Psoas muscle (tissue), 8 donors: ENCODE data around the gene SSTR3. TPM values are rescaled to one million over a fixed set of nuclear protein-coding genes. Genes with fewer than 3 reads are reported as not detected.

Experiments
- ATAC-seq, 4 donors: fragments of 200-7000 bp; cut with Tn5 transposase; one replicate each; pipeline ENCODE4 v1.9.1; 2020; ENCODE audit warnings: moderate library complexity in 3 of 4, mild to moderate bottlenecking in 2 of 4
- DNase-seq, 2 donors: peaks; one replicate each; pipeline ENCODE4 v3.0.0-alpha.2; 2020
- H3K27ac ChIP-seq: fragments of 200-600 bp; one replicate; pipeline ENCODE4 v1.8.0; 2022
- H3K27me3 ChIP-seq, 3 donors: fragments of 200-600 bp in 1 of 3; one replicate each; pipeline versions ENCODE4 v1.6.1 to v1.8.0; 2013 to 2022; ENCODE audit warnings: low read length in 2 of 3, mild to moderate bottlenecking in 2 of 3, moderate library complexity in 1 of 3; ENCODE audit not compliant: insufficient read depth in 3 of 3
- H3K36me3 ChIP-seq, 2 donors: fragments of 200-600 bp in 1 of 2; one replicate each; pipeline versions ENCODE4 v1.6.1 to v1.8.0; 2013 to 2022; ENCODE audit warnings: low read depth in 1 of 2, mild to moderate bottlenecking in 1 of 2, moderate library complexity in 1 of 2; ENCODE audit not compliant: insufficient read depth in 1 of 2
- H3K4me1 ChIP-seq: fragments of 200-600 bp; one replicate; pipeline ENCODE4 v1.8.0; 2022
- H3K4me3 ChIP-seq: fragments of 200-600 bp; one replicate; pipeline ENCODE4 v1.8.0; 2022; ENCODE audit warnings: mild to moderate bottlenecking
- H3K9me3 ChIP-seq: fragments of 200-600 bp; one replicate; pipeline ENCODE4 v1.8.0; 2022
- CTCF ChIP-seq: fragments of 200-600 bp; IDR thresholded peaks from one replicate; pipeline ENCODE4 v1.8.0; 2022; ENCODE audit warnings: antibody characterized with exemption
- WGBS, 3 donors: extraction: QIAGEN DNeasy Blood & Tissue Kit; methylation state at CpG; one replicate each; pipeline versions ENCODE4 v1.1.6 to v1.1.7; 2013; 5-methylcytosine and 5-hydroxymethylcytosine counted together
- intact Hi-C, 2 donors: fragments of 100-400 bp; cut with DNase I; formaldehyde crosslinking; loops; one replicate each; pipeline versions ENCODE4 v1.11.0 to v1.14.2; 2022
- polyA plus RNA-seq, 3 donors: library from polyadenylated mRNA; stranded (reverse); fragments of 200-250 nt; gene quantifications; one replicate each; pipeline ENCODE4 v1.2.3, GENCODE V29; 2013
- total RNA-seq, 4 donors: library from RNA; stranded (reverse); fragmentation: NEBNext Ultra II Directional in 2 of 4; extraction: Animal tissue kit (Norgen Biotek cat#: 25700) in 2 of 4; gene quantifications; one replicate each; pipeline versions ENCODE4 v1.2.1 to v1.2.4, GENCODE V29; 2021 to 2023
- donor health status: healthy with polysubstance abuse.
- donor health status: DM: no; HTN: no; CAD: no; lungs with moderate emphysema.
- donor health status: Bipolar disorder and iron deficiency.
- donor health status: healthy.
- donor health status: DM: yes; HTN: yes; CAD: no.
- donor health status: DM: no; HTN: no; CAD: no.
- donor health status: DM: no; HTN: no; CAD: no.
- donor health status: DM: yes; HTN: yes; CAD: no.

Gene SSTR3
- total and polyA plus RNA-seq, 7 donors = 0.01 TPM; not detected in 6

GRCh38 chr22:37192741-37193140 is 19.5 kb downstream of the SSTR3 start:
- intact Hi-C loops = no loop called here
- H3K27me3 ChIP-seq = no peaks in the 10 kb centered on the region
- 98 to 100% (median 100%) methylated on average over 1 of the region's 1 CpG for WGBS, 3 donors
- no peak for ATAC-seq
- no peak for DNase-seq
- no peaks in the 10 kb centered on the region for H3K36me3 ChIP-seq
- H3K27ac ChIP-seq = no peak overlapping the region
- no peaks in the 10 kb centered on the region for H3K9me3 ChIP-seq
- H3K4me3 ChIP-seq = no peak overlapping the region
- H3K4me1 ChIP-seq = peaks cover 54% of the 10 kb centered on the region
- TF ChIP-seq CTCF = no peak

- no peak overlapping the region for H3K27ac ChIP-seq
- no peak for TF ChIP-seq CTCF
- intact Hi-C loops = no loop called here
- no peaks in the 10 kb centered on the region for H3K9me3 ChIP-seq
- no peak for DNase-seq
- 90 to 97% (median 97%) methylated on average over 2 of the region's 2 CpGs for WGBS, 3 donors
- no peak overlapping the region for H3K4me3 ChIP-seq
- H3K36me3 ChIP-seq = no peaks in the 10 kb centered on the region
- H3K27me3 ChIP-seq = no peaks in the 10 kb centered on the region
- peaks cover 54% of the 10 kb centered on the region for H3K4me1 ChIP-seq
- ATAC-seq = no peak
Measured at GRCh38 chr22:37192204-37192603, 20.1 kb downstream of the SSTR3 start.

GRCh38 chr22:37190262-37190780 is 22.0 kb downstream of the SSTR3 start:
- intact Hi-C loops = no loop called here
- no peaks in the 10 kb centered on the region for H3K9me3 ChIP-seq

GRCh38 chr22:37188901-37189466 is 23.3 kb downstream of the SSTR3 start:
- peak overlapping the region; percentile 73 for H3K27ac ChIP-seq
- peak in 3 of 4 donors; percentile 30 to 35 (median 33) for ATAC-seq
- DNase-seq = no peak

More at GRCh38 chr22:37190262-37190780, 22.0 kb downstream of the SSTR3 start:
- DNase-seq (no peak), ATAC-seq (no peak)
- TF ChIP-seq CTCF = no peak
- Histone ChIP-seq H3K27ac (no peak overlapping the region), H3K27me3 (no peaks in the 10 kb centered on the region), H3K4me1 (peaks cover 46% of the 10 kb centered on the region), H3K36me3 (no peaks in the 10 kb centered on the region), H3K4me3 (no peak overlapping the region)
- 60 to 96% (median 63%) methylated on average over 4 of the region's 4 CpGs for WGBS, 3 donors

More at GRCh38 chr22:37188901-37189466, 23.3 kb downstream of the SSTR3 start:
- Histone ChIP-seq H3K4me3 (no peak overlapping the region), H3K27me3 (no peaks in the 10 kb centered on the region), H3K4me1 (peaks cover 46% of the 10 kb centered on the region), H3K9me3 (no peaks in the 10 kb centered on the region), H3K36me3 (no peaks in the 10 kb centered on the region)
- no peak for TF ChIP-seq CTCF
- WGBS, 3 donors = 29 to 47% (median 45%) methylated on average over 2 of the region's 2 CpGs
- intact Hi-C loops = no loop called here
